WTC11 (cell line): Measurements from ENCODE around the gene TMEM183A. TPM values are rescaled to one million over a fixed set of nuclear protein-coding genes. Genes with fewer than 3 reads are reported as not detected.

Source experiments
- ATAC-seq: fragments of 200-7000 bp; cut with Tn5 transposase; 2 replicates; pipeline ENCODE4 v1.10.0; 2021; ENCODE audit warnings: mild to moderate bottlenecking, moderate library complexity
- CTCF ChIA-PET: fragments of 300-600 bp; sonication (Branson Sonifier 250); formaldehyde crosslinking; loops from one replicate; lab custom pipeline; 2021; ENCODE audit warnings: antibody characterized with exemption; lab: Charles Lee
- POLR2A ChIA-PET: fragments of 350-600 bp; sonication (Branson Sonifier 250); formaldehyde crosslinking; loops from one replicate; lab custom pipeline; 2021; ENCODE audit warnings: antibody characterized with exemption; lab: Charles Lee
- DNase-seq: peaks from one replicate; pipeline ENCODE4 v3.0.0; 2021; ENCODE audit warnings: low spot score
- H3K27ac Mint-ChIP-seq: 2 replicates; pipeline ENCODE4 v1.8.0; 2021; ENCODE audit warnings: mixed read lengths
- H3K27me3 Mint-ChIP-seq: 2 replicates; pipeline ENCODE4 v1.8.0; 2021; ENCODE audit warnings: low read depth, mild to moderate bottlenecking, moderate library complexity, mixed read lengths
- H3K36me3 Mint-ChIP-seq: 2 replicates; pipeline ENCODE4 v1.8.0; 2021; ENCODE audit warnings: mixed read lengths
- H3K4me1 Mint-ChIP-seq: 2 replicates; pipeline ENCODE4 v1.8.0; 2022; ENCODE audit warnings: mixed read lengths
- H3K4me3 Mint-ChIP-seq: 2 replicates; pipeline ENCODE4 v1.8.0; 2021; ENCODE audit warnings: mild to moderate bottlenecking, moderate library complexity, mixed read lengths
- H3K9me3 Mint-ChIP-seq: 2 replicates; pipeline ENCODE4 v1.8.0; 2021; ENCODE audit warnings: mixed read lengths
- E2F5 ChIP-seq: sonication (generic); formaldehyde crosslinking; IDR thresholded peaks from 2 replicates; pipeline ENCODE4 v1.8.1; 2022; ENCODE audit warnings: mild to moderate bottlenecking, moderate library complexity, missing genetic modification reagents
- FOXP1 ChIP-seq: sonication (generic); formaldehyde crosslinking; IDR thresholded peaks from 2 replicates; pipeline ENCODE4 v1.8.0; 2022; ENCODE audit warnings: missing genetic modification reagents, mild to moderate bottlenecking, moderate library complexity, borderline replicate concordance
- GABPB1 ChIP-seq: sonication (generic); formaldehyde crosslinking; IDR thresholded peaks from 2 replicates; pipeline ENCODE4 v1.8.1; 2023; ENCODE audit warnings: mild to moderate bottlenecking, missing genetic modification reagents
- MLX ChIP-seq: sonication (generic); formaldehyde crosslinking; IDR thresholded peaks from 2 replicates; pipeline ENCODE4 v1.8.1; 2023; ENCODE audit warnings: mild to moderate bottlenecking, missing genetic modification reagents, moderate library complexity
- NR3C1 ChIP-seq: sonication (generic); formaldehyde crosslinking; conservative IDR thresholded peaks from 2 replicates; pipeline ENCODE4 v1.8.1; 2023; ENCODE audit warnings: low read depth, mild to moderate bottlenecking, missing genetic modification reagents
- SOX15 ChIP-seq: fragments of 250-450 bp; sonication (Bioruptor Pico); IDR thresholded peaks from 2 replicates; pipeline ENCODE4 v1.9.0; 2021; ENCODE audit warnings: mild to moderate bottlenecking
- TCF7 ChIP-seq: sonication (generic); formaldehyde crosslinking; IDR thresholded peaks from 2 replicates; pipeline ENCODE4 v1.8.0; 2022; ENCODE audit warnings: mild to moderate bottlenecking, low read depth, missing genetic modification reagents, moderate library complexity
- TEAD1 ChIP-seq: sonication (generic); formaldehyde crosslinking; IDR thresholded peaks from 2 replicates; pipeline ENCODE4 v1.8.0; 2022; ENCODE audit warnings: mild to moderate bottlenecking, missing genetic modification reagents
- TEAD4 ChIP-seq: sonication (generic); formaldehyde crosslinking; IDR thresholded peaks from 2 replicates; pipeline ENCODE4 v1.8.0; 2022; ENCODE audit warnings: mild to moderate bottlenecking, missing genetic modification reagents
- ZBTB43 ChIP-seq: sonication (generic); formaldehyde crosslinking; IDR thresholded peaks from 2 replicates; pipeline ENCODE4 v1.8.1; 2023; ENCODE audit warnings: mild to moderate bottlenecking, missing genetic modification reagents
- ZNF121 ChIP-seq: sonication (generic); formaldehyde crosslinking; IDR thresholded peaks from 2 replicates; pipeline ENCODE4 v1.8.0; 2023; ENCODE audit warnings: missing genetic modification reagents
- ZNF263 ChIP-seq: sonication (generic); formaldehyde crosslinking; IDR thresholded peaks from 2 replicates; pipeline ENCODE4 v1.8.1; 2022; ENCODE audit warnings: low read depth, mild to moderate bottlenecking, moderate library complexity, missing genetic modification reagents
- ZNF512 ChIP-seq: sonication (generic); formaldehyde crosslinking; IDR thresholded peaks from 2 replicates; pipeline ENCODE4 v1.8.1; 2022; ENCODE audit warnings: missing genetic modification reagents, borderline replicate concordance
- total RNA-seq: library from RNA; stranded (reverse); gene quantifications from 3 replicates; pipeline ENCODE4 v1.2.3, GENCODE V29; 2021
- TF ChIP-seq, protein P1 (sequence below): sonication (generic); formaldehyde crosslinking; IDR thresholded peaks from 2 replicates; pipeline ENCODE4 v1.8.0; 2022; ENCODE audit warnings: mild to moderate bottlenecking, missing genetic modification reagents

TMEM183A gene
- total RNA-seq, 1 experiment from 2014 or later, result 108 TPM

DNA sequence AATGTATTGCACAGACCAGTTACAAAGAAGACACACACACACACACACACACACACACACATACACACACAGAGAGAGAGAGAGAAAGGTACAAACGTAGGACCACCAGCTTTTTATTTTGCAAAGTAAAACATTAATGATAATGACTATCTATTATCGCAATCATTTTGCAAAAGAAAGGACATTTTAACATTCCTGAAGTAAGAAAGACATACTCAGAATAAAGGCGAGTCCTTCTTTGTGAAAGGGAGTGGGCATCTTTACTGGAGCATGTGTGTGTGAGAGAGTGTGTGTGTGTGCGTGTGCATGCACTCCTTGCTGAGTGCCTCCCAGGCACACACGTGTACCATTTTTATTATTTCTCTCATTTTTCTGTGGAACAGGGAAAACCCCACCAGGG is 47.5 kb downstream of the TMEM183A start:
- ATAC-seq (no peak), DNase-seq (no peak)
- TF ChIP-seq GABPB1 (CRISPR knock-in tag) (no peak), ZBTB43 (CRISPR knock-in tag) (peak; percentile 38; the same call in 1 of the 2 replicates)
- H3K27ac Mint-ChIP-seq, result no peak overlapping the region
- peaks cover 47% of the 10 kb centered on the region for H3K4me1 Mint-ChIP-seq
- ChIA-PET POLR2A (interaction anchor here (0.5 kb wide), 1 partner anchor 425 kb away, joined by 3 read pairs; no protein-coding TSS in a partner anchor), CTCF (interaction anchor here (0.6 to 11.5 kb wide), 27 partner anchors 8 to 499 kb away, joined by 3 to 412 read pairs (median 7); partner anchors contain the start of genes ADORA1, MYOG and PPFIA4)
- no peaks in the 10 kb centered on the region for H3K9me3 Mint-ChIP-seq
- peaks cover 23% of the 10 kb centered on the region for H3K36me3 Mint-ChIP-seq
- no peak overlapping the region for H3K4me3 Mint-ChIP-seq
- no peaks in the 10 kb centered on the region for H3K27me3 Mint-ChIP-seq

DNA sequence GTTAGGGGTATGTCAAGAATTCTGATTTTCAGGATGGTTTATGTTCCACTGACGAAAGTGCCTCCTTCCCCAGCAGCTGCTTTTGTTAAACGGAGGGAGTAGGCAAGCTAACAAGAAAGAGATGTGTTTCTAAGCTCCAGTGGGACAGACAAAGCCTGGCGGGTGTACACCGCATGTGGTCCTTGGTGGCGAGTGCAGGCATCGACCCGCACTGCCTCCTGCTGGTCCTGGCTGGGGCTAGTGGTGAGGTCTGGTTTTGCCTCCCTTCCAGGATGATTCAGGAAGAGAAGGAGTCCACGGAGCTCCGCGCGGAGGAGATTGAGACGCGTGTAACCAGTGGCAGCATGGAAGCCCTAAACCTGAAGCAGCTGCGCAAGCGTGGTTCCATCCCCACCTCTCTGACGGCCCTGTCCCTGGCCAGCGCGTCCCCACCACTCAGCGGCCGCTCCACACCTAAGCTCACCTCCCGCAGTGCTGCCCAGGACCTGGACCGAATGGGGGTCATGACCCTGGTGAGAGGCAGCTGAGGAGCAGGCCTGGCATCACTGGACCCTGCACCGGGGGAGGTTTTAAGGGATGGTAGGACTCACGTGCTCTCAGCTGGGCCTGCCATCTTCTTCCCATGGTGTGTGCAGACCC is 48.1 kb downstream of the TMEM183A start:
- peak; percentile 64 for ATAC-seq
- H3K36me3 Mint-ChIP-seq, result peaks cover 29% of the 10 kb centered on the region
- DNase-seq, result peak; percentile 69
- no peaks in the 10 kb centered on the region for H3K9me3 Mint-ChIP-seq
- ChIA-PET CTCF (interaction anchor here (0.6 to 11.5 kb wide), 26 partner anchors 9 to 1497 kb away, joined by 3 to 412 read pairs (median 6); partner anchors contain the start of genes ADORA1 and PPFIA4), POLR2A (interaction anchor here (0.5 to 0.6 kb wide), 3 partner anchors 15 to 438 kb away, joined by 3 to 4 read pairs (median 3); no protein-coding TSS in a partner anchor)
- peaks cover 47% of the 10 kb centered on the region for H3K4me1 Mint-ChIP-seq
- H3K4me3 Mint-ChIP-seq, result no peak overlapping the region
- no peaks in the 10 kb centered on the region for H3K27me3 Mint-ChIP-seq
- H3K27ac Mint-ChIP-seq, result no peak overlapping the region
- no peak for TF ChIP-seq FOXP1 (CRISPR knock-in tag)
- TF ChIP-seq TCF7, result no peak
- no peak for TF ChIP-seq ZNF263
- TF ChIP-seq MLX (CRISPR knock-in tag), result no peak
- TF ChIP-seq ZNF121 (CRISPR knock-in tag), result no peak
- no peak for TF ChIP-seq ZNF512 (CRISPR knock-in tag)
- TF ChIP-seq GABPB1 (CRISPR knock-in tag), result no peak
- TF ChIP-seq, protein P1, sequence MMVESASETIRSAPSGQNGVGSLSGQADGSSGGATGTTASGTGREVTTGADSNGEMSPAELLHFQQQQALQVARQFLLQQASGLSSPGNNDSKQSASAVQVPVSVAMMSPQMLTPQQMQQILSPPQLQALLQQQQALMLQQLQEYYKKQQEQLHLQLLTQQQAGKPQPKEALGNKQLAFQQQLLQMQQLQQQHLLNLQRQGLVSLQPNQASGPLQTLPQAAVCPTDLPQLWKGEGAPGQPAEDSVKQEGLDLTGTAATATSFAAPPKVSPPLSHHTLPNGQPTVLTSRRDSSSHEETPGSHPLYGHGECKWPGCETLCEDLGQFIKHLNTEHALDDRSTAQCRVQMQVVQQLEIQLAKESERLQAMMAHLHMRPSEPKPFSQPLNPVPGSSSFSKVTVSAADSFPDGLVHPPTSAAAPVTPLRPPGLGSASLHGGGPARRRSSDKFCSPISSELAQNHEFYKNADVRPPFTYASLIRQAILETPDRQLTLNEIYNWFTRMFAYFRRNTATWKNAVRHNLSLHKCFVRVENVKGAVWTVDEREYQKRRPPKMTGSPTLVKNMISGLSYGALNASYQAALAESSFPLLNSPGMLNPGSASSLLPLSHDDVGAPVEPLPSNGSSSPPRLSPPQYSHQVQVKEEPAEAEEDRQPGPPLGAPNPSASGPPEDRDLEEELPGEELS (CRISPR knock-in tag), result no peak
- TF ChIP-seq E2F5 (CRISPR knock-in tag), result no peak
- TF ChIP-seq TEAD4 (CRISPR knock-in tag), result no peak
- TF ChIP-seq, all 79 proteins: peak for 0

DNA sequence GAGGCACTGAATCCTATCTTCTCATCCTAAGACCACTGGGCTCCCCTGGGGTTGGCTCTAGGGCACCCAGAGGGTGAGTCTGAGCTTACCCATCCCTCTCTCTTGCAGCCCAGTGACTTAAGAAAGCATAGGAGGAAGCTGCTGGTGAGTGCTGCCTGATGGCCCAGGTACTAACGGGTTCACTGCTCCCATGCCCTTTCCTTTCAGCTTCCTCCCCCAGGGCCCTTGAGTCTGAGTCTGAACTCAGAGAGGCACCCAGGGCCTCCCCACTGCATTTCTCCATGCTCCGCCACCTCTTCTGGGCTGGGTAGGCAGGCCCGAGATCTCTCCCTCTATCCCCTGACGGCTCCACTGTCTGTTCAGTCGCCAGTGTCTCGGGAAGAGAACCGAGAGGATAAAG is 48.8 kb downstream of the TMEM183A start:
- peaks cover 34% of the 10 kb centered on the region for H3K36me3 Mint-ChIP-seq
- TF ChIP-seq SOX15 (CRISPR knock-in tag) (no peak), TEAD1 (no peak), NR3C1 (CRISPR knock-in tag) (no peak)
- TF ChIP-seq, all 79 proteins: peak for 0
- H3K27ac Mint-ChIP-seq, result no peak overlapping the region
- CTCF ChIA-PET, result interaction anchor here (0.6 to 11.5 kb wide), 19 partner anchors 10 to 1496 kb away, joined by 3 to 412 read pairs (median 8); partner anchors contain the start of genes ADORA1 and PPFIA4
- ATAC-seq (no peak), DNase-seq (no peak)
- peaks cover 3% of the 10 kb centered on the region for H3K9me3 Mint-ChIP-seq
- H3K4me3 Mint-ChIP-seq, result no peak overlapping the region
- H3K4me1 Mint-ChIP-seq, result peaks cover 47% of the 10 kb centered on the region
- POLR2A ChIA-PET, result interaction anchor here (0.6 kb wide), 2 partner anchors 16 to 438 kb away, joined by 3 to 4 read pairs; no protein-coding TSS in a partner anchor
- H3K27me3 Mint-ChIP-seq, result no peaks in the 10 kb centered on the region
